GM21723 (cell line): ENCODE data around the gene CD72.
"Not testable (repeated sequence)": the region's sequence is repeated elsewhere in the genome, so short reads cannot be mapped to it uniquely, and the experiment has no call there.

ENCODE experiments used
- ATAC-seq: cut with Tn5 transposase; IDR thresholded peaks from one replicate; pipeline ENCODE4 v1.9.1; 2021; ENCODE audit warnings: mild to moderate bottlenecking, moderate library complexity; ENCODE audit not compliant: unreplicated experiment

CD72 gene

DNA sequence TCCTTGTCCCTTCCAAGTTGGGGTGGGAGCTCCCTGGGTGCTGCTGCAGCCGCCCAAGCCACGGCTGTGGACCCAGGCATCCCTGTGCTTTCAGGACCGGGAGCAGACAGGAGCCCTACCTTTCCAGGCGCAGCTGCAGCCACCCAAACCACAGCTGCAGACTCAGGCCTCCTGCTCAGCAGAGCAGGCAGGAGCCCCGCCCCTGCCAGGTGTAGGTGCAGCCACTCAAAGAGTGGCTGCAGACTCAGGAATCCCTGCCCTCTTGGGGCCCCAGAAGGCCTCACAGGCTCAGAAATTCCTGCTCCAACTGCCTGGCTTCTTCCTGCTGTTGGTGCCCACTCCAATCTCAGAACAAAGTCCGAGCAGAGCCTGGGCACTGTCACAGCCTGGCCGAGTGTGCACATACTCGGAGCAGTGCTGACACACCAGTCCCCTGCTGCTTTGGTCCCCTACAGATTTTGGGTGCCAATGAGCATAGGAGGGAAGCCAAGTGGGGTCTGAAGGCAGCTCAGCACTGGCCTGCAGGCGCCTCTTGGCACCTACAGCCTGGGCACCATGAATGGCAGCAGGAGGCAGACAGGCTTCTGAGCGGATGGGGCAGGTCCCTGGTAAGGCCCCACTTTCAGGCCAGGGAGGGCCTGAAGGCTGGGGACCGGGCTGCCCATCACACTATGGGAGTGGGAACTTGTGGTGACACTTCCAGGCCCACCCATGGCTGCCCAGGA lies 19.2 kb downstream of the CD72 start:
- ATAC-seq: no peak

- not testable (repeated sequence) for ATAC-seq
Measured at GRCh38 chr9:35596907-35597306, 21.3 kb downstream of the CD72 start.

GRCh38 chr9:35594471-35594870 lies 23.7 kb downstream of the CD72 start:
- no peak for ATAC-seq

- no peak for ATAC-seq
Measured at GRCh38 chr9:35593581-35593980, 24.6 kb downstream of the CD72 start.

DNA sequence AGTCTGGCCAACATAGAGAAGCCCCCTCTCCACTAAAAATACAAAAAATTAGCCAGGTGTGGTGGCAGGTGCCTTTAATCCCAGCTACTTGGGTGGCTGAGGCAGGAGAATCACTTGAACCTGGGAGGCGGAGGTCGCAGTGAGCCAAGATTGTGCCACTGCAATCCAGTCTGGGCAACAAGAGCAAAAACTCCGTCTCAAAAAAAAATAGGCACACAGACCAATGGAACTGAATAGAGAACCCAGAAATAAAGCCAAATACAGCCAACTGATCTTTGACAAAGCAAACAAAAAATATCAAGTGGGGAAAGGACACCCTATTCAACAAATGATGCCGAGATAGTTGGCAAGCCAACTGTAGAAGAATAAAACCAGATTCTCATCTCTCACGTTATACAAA lies 29.7 kb downstream of the CD72 start:
- ATAC-seq: not testable (repeated sequence)

GRCh38 chr9:35584681-35585080 lies 33.5 kb downstream of the CD72 start:
- ATAC-seq: not testable (repeated sequence)

GRCh38 chr9:35583521-35583920 lies 34.7 kb downstream of the CD72 start:
- ATAC-seq: not testable (repeated sequence)

- not testable (repeated sequence) for ATAC-seq
Measured at GRCh38 chr9:35579659-35580227, 38.5 kb downstream of the CD72 start.

DNA sequence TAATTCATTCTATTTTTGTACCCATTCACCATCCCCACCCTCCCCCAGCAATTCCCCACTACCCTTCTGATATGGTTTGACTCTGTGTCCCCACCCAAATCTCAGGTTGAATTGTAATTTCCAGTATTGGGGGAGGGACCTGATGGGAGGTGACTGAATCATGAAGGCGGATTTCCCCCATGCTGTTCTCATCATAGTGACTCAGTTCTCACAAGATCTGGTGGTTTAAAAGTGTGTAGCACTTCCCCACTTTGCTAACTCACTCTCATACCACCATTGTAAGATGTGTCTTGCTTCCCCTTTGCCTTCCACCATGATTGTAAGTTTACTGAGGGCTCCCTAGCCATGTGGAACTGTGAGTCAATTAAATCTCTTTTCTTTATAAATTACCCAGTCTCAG lies 39.1 kb downstream of the CD72 start:
- no peak for ATAC-seq

- ATAC-seq: no peak
Measured at GRCh38 chr9:35577486-35577885, 40.7 kb downstream of the CD72 start.

- no peak for ATAC-seq
Measured at GRCh38 chr9:35575478-35575877, 42.7 kb downstream of the CD72 start.

- no peak for ATAC-seq
Measured at GRCh38 chr9:35574578-35575122, 43.6 kb downstream of the CD72 start.

GRCh38 chr9:35570709-35571504 lies 47.3 kb downstream of the CD72 start:
- no peak for ATAC-seq

DNA sequence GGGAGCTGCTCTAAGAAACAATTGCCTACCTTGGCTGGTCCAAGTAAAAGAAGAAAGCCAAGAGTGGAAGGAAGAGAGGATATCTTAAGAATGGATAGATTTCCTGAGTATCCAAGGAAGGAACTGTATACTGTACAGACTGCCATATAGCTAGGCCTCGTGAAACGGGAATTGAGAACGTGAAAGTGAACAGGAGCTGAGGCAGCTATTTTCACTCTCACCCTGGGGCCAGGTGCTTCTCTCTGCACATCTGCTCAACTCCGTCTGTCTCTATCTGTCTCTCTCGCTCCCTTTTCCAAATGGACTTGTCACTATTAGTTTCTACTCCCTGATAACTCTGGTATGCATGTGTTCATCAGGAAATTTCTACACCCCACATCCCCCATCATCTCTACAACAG lies 49.0 kb downstream of the CD72 start:
- peak; percentile 72 for ATAC-seq

GRCh38 chr9:35568196-35568595 lies 50.0 kb downstream of the CD72 start:
- no peak for ATAC-seq

DNA sequence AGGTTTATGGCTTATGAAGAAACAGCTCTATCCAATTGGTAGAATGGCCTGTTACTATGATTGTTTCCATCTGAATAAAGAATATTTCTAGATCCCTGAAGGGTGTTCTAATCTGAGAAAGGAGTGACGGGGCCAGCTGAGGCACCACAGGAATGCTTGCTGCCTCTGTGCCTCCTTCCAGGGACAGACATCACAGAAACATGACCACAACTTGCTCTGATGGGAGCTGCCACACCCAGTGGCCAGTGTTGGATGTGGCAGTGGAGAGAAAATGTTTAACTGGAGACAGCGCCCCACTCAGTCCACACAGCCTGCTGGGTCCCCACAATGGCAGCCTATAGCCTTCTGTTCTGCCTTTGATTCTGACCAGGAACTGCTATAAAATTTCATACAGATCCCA lies 51.8 kb downstream of the CD72 start:
- ATAC-seq: no peak

DNA sequence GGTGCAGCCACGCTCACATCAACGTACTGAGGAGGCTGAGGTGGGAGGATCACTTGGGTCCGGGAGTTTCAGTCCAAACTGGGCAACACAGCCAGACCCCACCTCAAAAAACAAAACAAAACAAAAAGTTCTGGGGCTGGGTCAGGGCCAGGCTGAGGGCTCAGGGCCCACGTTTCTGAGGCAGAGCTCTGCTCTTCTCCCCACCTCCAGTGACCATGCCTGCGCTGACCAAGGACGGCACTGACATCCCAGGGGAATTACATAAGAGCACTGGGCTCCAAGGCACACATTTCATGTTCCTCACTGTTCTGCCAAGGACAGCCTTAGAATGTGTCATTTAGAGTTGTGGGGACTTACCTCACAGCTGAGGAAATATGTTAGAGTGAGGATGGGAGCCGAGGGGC lies 53.6 kb downstream of the CD72 start:
- ATAC-seq: no peak

DNA sequence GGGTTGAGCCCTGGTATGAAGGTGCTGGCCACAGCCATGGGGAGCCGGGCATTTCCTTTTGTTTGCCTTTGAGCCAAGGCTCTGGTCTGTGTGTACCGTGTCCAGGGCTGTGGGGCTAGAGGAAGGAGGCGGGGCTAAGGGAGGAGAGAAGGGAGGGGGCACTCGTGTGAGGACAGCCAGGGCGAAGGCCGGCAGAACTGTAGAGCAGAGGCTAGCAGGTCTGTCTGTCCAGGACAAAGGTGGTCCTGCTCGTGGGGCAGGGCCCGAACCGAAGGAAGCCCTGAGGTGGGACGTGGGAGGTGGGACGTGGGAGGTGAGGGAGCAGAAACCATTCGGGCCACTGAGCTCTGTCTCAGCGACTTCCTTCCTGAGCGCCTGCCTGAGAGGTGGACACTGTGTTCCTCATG lies 54.4 kb downstream of the CD72 start:
- ATAC-seq: no peak

GRCh38 chr9:35562895-35563780 lies 55.1 kb downstream of the CD72 start:
- no peak for ATAC-seq

GRCh38 chr9:35561468-35562261 lies 56.5 kb downstream of the CD72 start:
- no peak for ATAC-seq
